DOHH2 (cell line): ENCODE results near the gene PGK1.
A peak's percentile ranks its signal among the peaks of the same experiment; 100 is the strongest.

ENCODE experiments used
- H3F3A ChIP-seq: fragments of 200-600 bp; sonication (generic), shearing (Covaris generic); 2 replicates; pipeline ENCODE4 v1.6.0; 2016; ENCODE audit warnings: antibody characterized with exemption, mild to moderate bottlenecking; ENCODE audit not compliant: control insufficient read depth, insufficient read depth
- H3K27ac ChIP-seq: fragments of 200-600 bp; sonication (generic); 2 replicates; pipeline ENCODE4 v1.5.1; 2014; ENCODE audit warnings: low read depth, mild to moderate bottlenecking, low read length, moderate library complexity
- H3K27me3 ChIP-seq: fragments of 200-600 bp; sonication (generic); 2 replicates; pipeline ENCODE4 v1.6.1; 2014; ENCODE audit warnings: mild to moderate bottlenecking, low read length, mixed read lengths; ENCODE audit not compliant: control insufficient read depth
- H3K36me3 ChIP-seq: fragments of 200-600 bp; sonication (generic); 2 replicates; pipeline ENCODE4 v1.6.1; 2014; ENCODE audit warnings: mild to moderate bottlenecking, low read length, moderate library complexity, mixed read lengths; ENCODE audit not compliant: control insufficient read depth
- H3K4me1 ChIP-seq: fragments of 200-600 bp; sonication (generic); 2 replicates; pipeline ENCODE4 v1.6.1; 2014; ENCODE audit warnings: mild to moderate bottlenecking, low read length, mixed read lengths; ENCODE audit not compliant: control insufficient read depth
- H3K4me2 ChIP-seq: fragments of 200-600 bp; sonication (generic); 2 replicates; pipeline ENCODE4 v1.6.0; 2014; ENCODE audit warnings: mild to moderate bottlenecking, low read length, moderate library complexity
- H3K4me3 ChIP-seq: fragments of 200-600 bp; sonication (generic); 2 replicates; pipeline ENCODE4 v1.5.1; 2014; ENCODE audit warnings: mild to moderate bottlenecking, low read length, mixed read lengths
- H3K79me2 ChIP-seq: fragments of 200-600 bp; sonication (generic); 2 replicates; pipeline ENCODE4 v1.6.1; 2014; ENCODE audit warnings: mild to moderate bottlenecking, low read length, mixed read lengths; ENCODE audit not compliant: control insufficient read depth
- H3K9me2 ChIP-seq: fragments of 200-600 bp; sonication (generic); replicated peaks from 2 replicates; pipeline ENCODE4 v1.6.1; 2014; ENCODE audit warnings: mild to moderate bottlenecking, low read length, mixed read lengths; ENCODE audit not compliant: control insufficient read depth
- H3K9me3 ChIP-seq: fragments of 200-600 bp; sonication (generic); 2 replicates; pipeline ENCODE4 v1.6.1; 2014; ENCODE audit warnings: antibody characterized with exemption, low read length, mixed read lengths; ENCODE audit not compliant: control insufficient read depth, insufficient read depth
- H4K20me1 ChIP-seq: fragments of 200-600 bp; sonication (generic); 2 replicates; pipeline ENCODE4 v1.6.0; 2014; ENCODE audit warnings: low read depth, mild to moderate bottlenecking, antibody characterized with exemption, low read length, moderate library complexity; ENCODE audit not compliant: control insufficient read depth, insufficient read depth
- CTCF ChIP-seq: fragments of 200-600 bp; sonication (generic); IDR thresholded peaks from one replicate; pipeline ENCODE4 v1.5.1; 2014; ENCODE audit warnings: antibody characterized with exemption, mild to moderate bottlenecking, low read depth, low read length; ENCODE audit not compliant: poor library complexity, severe bottlenecking
- EZH2phosphoT487 ChIP-seq: fragments of 200-600 bp; sonication (generic); IDR thresholded peaks from 2 replicates; pipeline ENCODE4 v1.6.1; 2017; ENCODE audit warnings: borderline replicate concordance, mild to moderate bottlenecking, antibody characterized with exemption, low read length, moderate library complexity, mixed read lengths

The PGK1 gene

GRCh38 chrX:78131117-78131516 lies 27.1 kb downstream of the PGK1 start:
- Histone ChIP-seq H3K36me3 (peaks cover 37% of the 10 kb centered on the region), H3K27ac (no peak overlapping the region), H3K4me3 (no peak overlapping the region), H3K4me2 (no peak overlapping the region), H3F3A (peaks cover 17% of the 10 kb centered on the region), H3K4me1 (no peaks in the 10 kb centered on the region), H3K9me2 (no peaks in the 10 kb centered on the region), H3K9me3 (no peaks in the 10 kb centered on the region), H4K20me1 (no peaks in the 10 kb centered on the region), H3K79me2 (no peaks in the 10 kb centered on the region), H3K27me3 (no peaks in the 10 kb centered on the region)
- no peak for TF ChIP-seq EZH2phosphoT487
- TF ChIP-seq CTCF, result no peak

GRCh38 chrX:78133238-78133960 lies 29.4 kb downstream of the PGK1 start:
- no peaks in the 10 kb centered on the region for H3K9me2 ChIP-seq
- H3K4me1 ChIP-seq, result no peaks in the 10 kb centered on the region
- no peak for TF ChIP-seq EZH2phosphoT487
- H3K4me2 ChIP-seq, result no peak overlapping the region
- no peak overlapping the region for H3K4me3 ChIP-seq
- no peaks in the 10 kb centered on the region for H3K9me3 ChIP-seq
- peaks cover 17% of the 10 kb centered on the region for H3F3A ChIP-seq
- H3K79me2 ChIP-seq, result peaks cover under 1% of the 10 kb centered on the region; the same call in 1 of the 2 replicates
- H3K27me3 ChIP-seq, result no peaks in the 10 kb centered on the region
- H3K27ac ChIP-seq, result no peak overlapping the region
- no peaks in the 10 kb centered on the region for H4K20me1 ChIP-seq
- H3K36me3 ChIP-seq, result peaks cover 16% of the 10 kb centered on the region

GRCh38 chrX:78139160-78140123 lies 35.4 kb downstream of the PGK1 start, which contains the start of gene TAF9B:
TSS of gene TAF9B (minus strand) at chrX:78139650. CDS start at chrX:78139611, 39 bp downstream.
- Histone ChIP-seq H3F3A (no peaks in the 10 kb centered on the region), H3K27ac (no peak within 1 kb of the TSS), H3K4me2 (peak within 1 kb of the TSS; percentile 69), H3K4me3 (peak within 1 kb of the TSS; percentile 87), H3K36me3 (peaks cover 2% of the 10 kb centered on the region; the same call in 1 of the 2 replicates), H3K9me3 (no peaks in the 10 kb centered on the region), H3K79me2 (peaks cover 6% of the 10 kb centered on the region), H3K27me3 (no peaks in the 10 kb centered on the region), H3K9me2 (no peaks in the 10 kb centered on the region), H3K4me1 (peaks cover 4% of the 10 kb centered on the region; the same call in 1 of the 2 replicates), H4K20me1 (no peaks in the 10 kb centered on the region)
- TF ChIP-seq CTCF, result no peak
- no peak for TF ChIP-seq EZH2phosphoT487
